HT1080 (cell line): Measurements from ENCODE around the gene THEMIS. TPM values are rescaled to one million over a fixed set of nuclear protein-coding genes. Genes with fewer than 3 reads are reported as not detected.

ENCODE experiments used
- DNase-seq: peaks from one replicate; pipeline ENCODE4 v3.0.0-alpha.2; 2015; ENCODE audit warnings: low read depth
- total RNA-seq: library from RNA; depleted of rRNA; stranded (reverse); fragments of >200 nt; shearing (Covaris generic); gene quantifications from 2 replicates; pipeline ENCODE4 v1.2.3, GENCODE V29; 2014

The THEMIS gene
- total RNA-seq, 1 experiment from 2014 or later, result not detected

DNA sequence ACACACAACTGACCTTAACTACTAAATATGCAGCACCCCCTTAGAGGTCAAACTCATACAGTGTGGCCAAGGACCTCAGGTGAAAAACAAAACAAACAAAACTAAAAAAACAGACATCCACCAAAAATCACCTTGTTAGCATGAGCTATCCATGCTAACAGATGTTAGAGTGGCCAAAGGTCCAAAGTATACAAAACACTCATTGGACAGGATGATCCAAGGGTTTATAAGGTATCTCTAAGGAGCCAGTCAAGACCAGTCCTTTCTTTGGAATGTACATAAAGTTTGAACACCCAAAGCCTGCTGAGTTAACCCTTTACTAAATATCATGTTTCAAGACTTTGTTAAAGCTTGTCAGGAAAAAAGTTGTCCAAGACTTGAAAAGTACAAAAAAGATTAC is 35.8 kb downstream of the THEMIS start:
- DNase-seq, result no peak

DNA sequence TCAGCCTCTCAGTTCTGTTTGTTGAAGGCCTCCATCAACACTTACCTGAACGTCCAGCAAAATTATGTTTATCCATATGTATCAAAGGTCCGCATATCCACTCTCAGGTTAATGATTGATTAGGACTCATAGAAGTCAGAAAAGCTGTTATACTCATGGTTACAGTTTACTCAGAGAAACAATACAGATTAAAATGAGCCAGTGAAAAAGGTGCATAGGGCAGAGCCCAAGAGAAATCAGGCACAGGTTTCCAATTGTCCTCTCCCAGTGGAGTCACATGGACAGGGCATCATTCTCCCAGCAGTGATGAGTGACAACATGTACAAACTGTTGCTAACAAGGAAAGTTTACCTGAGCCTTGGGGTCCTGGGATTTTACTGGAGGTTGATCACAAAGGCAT is 36.2 kb downstream of the THEMIS start:
- DNase-seq, result no peak

DNA sequence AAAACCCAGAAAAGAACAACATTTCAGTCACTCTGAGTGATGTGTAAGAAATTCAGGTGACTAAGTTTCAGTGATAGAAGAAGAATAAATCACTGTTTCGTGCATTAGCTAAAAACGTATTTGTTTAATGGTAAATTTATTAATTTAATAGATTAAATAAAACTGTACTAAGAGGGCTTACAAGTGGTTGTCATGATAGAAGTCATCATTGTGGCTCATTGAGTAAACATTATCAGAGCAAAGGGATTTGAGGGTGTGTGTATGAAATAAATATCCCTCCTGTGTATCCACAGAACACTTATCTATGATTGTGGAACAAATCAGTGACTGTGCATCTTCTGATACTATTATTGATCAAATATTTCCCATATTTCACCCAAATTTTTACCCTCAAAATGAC is 40.1 kb downstream of the THEMIS start:
- DNase-seq, result no peak

DNA sequence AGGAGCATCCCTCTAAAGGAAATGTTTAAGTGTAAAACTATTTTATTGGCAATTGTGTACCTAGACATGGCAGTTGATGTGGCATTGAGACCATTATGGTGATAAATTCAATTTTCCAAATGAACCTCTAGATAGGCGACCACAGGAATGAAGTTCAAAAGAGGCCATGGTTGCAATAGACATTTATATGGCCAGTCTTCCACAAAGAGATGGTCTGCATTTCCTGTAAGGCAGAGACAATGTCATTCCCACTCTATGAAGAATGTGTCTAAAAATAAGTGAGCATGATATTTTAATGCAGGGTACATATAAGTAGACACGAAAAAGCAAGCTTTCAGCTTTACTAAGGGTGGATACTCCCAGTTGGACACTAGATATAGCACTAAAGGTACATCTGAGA is 40.9 kb downstream of the THEMIS start:
- no peak for DNase-seq

DNA sequence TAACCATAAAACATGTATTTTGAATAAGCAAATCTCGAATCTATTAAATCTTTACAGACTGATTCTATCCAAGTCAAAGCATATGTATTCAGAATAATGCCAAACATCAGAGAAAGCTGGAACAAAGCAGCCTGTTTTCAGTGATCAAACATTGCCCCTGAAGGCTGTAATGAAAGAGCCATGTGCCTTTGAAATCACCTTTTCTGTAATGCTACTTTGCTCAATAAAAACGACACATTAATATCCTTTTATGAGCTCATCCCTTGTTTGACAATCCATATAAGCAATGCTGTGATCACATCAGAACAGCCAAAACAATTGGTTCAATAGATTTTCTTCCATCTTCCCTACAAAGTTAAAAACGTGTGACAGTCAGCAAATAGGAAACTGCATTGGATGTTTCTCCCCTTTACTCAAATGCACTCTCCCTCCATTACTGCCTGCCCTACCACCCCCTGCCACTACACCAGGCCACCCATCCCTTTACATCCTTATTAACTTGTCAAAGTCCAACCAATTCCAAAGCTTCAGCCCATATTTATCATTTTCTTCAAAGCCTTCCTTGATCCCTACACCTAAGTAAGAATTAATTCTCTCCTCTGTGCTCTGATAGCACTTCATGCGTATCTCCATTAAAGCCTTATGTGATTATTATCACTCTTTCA is 42.0 kb downstream of the THEMIS start:
- DNase-seq, result no peak

DNA sequence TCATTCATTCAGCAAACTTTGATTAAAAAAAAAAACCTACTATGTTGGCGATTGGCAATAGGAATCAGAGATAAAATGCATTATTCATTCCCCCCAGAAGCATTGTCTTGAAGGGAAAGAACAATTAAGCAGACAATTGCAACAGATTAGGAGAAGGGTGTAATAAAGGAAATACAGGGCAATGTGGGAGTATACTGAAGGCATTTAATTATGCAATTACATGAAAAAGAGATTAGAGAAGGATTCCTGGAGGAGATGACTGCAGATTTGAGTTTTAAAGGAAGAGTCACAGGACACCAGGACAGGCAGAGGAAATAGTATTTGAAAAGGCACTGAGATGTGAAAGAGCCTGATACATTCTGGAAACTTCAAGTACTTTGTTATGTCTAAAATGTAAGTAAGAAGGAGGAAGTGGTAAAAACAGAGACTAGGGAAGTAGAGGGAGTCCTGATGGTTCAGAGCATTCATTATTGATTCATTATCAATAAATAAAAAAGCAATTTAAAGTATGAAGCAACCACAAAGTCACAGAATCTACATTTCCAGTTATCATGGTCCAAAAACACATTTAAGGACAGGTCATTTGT is 43.7 kb downstream of the THEMIS start:
- no peak for DNase-seq

DNA sequence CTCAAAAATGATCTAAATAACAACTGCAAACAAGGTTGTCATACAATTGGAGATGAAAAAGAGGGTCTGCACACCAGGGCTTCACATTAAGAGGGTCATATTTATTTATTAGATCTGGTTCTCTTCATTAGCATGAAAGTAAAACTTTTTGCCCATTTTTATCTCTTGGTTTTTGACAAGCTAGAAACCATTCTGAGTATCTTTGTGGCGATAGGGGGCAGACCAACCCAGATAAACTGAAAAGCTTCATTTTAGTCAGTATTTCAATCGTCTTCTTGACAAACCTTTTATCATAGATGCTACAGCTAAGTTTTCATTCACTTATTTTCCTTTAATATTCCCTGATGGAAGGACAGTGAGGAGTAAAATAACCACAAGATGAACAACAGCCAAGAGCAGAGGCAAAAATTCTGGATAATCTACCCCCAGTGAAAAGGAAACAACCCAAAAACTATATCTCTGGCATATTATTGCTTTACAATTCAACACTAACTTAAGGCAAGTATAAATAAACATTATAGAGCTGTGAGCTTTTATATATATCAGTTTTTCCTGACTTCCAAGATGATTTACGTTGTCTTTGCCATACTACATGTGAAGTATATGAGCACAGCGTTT is 45.2 kb downstream of the THEMIS start:
- peak; percentile 21 for DNase-seq

DNA sequence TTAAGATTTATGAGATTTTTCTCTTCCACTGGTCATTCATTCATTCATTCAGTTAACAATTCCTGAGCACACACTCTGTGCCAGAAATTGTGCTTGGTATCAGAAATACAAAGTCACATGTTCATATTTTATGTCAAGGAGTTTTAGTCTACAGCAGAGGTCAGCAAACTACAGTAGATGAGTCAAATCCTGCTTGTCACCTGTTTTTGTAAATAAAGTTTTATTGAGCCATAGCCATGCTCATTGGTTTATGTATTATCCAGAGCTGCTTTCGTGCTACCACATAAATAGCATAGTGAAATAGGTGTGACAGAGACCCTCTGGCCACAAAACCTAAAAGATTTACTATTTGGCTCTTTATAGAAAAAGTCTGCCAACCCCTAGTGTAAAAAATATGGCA is 46.8 kb downstream of the THEMIS start:
- peak; percentile 13 for DNase-seq

DNA sequence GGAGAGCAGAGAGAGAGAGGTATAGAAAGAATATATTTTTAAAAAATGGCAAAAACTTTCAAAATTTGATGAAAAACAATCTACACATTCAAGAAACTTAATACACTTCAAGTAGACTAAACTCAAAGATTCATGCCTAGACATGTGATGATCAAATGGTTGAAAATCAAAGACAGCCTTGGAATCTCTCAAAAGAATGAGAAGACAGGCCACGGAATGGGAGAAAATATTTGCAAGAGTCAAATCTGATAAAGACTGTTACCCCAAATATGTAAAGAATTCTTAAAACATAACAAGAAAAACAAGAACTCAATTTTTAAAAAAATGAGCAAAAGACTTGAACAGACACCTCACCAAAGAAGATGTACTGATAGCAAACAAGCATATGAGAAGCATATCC is 49.7 kb downstream of the THEMIS start:
- no peak for DNase-seq

DNA sequence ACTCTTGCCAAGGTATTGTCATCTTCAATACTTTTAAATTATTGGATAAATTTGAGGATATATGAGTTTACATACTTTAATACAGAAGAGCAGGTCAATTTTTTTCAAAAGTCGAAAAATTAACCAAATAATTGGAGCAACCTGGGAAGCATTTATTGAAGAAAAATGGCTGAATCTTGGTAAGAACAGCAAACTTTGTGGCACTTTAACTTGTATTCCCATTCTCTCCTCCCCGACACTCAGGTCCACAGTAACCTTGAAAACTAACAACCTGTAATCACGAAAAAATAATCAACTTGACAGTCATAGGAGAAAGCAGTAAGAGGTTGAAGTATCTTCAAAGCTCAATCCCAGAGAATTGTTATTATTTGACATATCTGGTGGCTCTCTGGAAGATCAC is 55.6 kb downstream of the THEMIS start:
- DNase-seq, result no peak

DNA sequence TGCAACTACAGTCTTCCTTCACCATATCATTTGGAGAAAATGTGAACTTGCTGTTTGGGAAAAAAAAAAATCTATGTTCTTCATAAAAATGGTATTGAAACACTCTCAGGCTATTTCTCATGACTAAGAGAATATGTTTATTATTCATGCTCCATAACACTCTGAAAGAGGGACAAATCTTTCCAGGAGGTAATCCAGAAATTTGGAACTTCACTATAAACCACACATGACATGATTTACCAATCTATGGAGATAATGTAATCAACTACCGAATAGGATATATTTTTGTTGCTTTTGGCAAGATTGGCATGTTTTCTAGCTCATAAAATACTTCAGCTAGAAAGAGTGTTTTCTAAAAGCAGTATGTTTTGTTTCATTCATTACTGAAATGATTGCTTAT is 56.3 kb downstream of the THEMIS start:
- DNase-seq, result no peak

DNA sequence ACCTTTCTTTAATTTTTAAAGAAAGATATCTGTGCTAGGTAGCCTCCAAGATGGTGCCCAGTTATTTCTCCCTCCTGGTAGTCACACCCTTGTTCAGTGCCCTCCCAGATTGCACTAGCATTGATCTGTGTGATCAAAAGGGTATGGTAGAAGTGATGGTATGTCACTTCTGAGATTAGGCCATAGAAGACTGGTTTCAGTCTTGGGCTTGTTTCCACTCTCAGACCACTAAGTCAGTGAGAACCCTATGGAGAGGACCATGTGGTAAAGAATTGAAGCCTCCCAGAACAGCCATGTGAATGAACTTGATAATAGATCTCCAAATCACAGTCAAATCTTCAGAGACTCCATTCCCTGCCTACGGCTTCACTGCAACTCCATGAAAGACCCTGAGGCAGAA is 57.3 kb downstream of the THEMIS start:
- no peak for DNase-seq

DNA sequence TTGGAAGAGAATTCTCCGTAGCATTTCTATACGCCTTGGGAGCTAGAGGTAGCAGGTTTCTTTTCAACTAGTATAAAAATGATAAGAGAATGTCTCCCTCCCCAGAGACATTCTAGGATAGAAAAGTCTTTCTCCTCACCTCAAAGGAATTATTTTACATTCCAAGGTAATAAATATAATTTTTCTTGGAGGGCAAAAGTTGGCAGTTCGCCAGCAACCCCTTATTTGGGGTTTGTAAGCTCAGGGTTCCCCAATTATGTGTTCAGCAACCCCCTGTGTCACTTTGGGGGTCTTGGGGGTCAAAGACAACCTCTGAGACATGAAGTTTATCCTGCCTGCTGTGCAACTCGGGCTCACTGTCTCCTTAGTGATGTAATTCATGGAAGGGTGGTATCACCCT is 58.3 kb downstream of the THEMIS start:
- DNase-seq, result no peak

DNA sequence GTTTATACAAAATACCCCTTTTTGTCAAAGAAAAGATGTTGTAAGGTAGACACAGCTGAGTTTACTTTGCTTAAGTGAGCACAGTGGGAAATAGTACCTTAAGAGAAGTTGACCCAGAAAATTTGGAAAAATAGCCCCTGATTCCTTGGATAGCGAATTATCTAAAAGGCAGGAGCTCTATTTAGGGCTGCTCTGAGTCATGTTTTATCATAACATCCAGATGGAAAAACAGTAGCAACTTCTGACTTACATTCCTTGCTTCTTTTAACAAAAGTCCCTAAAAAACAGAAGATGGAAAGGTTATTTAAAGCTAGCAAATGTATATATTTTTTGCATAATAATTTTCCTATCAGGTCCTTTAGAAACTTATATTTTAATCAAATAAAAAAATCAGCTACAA is 59.0 kb downstream of the THEMIS start:
- no peak for DNase-seq

DNA sequence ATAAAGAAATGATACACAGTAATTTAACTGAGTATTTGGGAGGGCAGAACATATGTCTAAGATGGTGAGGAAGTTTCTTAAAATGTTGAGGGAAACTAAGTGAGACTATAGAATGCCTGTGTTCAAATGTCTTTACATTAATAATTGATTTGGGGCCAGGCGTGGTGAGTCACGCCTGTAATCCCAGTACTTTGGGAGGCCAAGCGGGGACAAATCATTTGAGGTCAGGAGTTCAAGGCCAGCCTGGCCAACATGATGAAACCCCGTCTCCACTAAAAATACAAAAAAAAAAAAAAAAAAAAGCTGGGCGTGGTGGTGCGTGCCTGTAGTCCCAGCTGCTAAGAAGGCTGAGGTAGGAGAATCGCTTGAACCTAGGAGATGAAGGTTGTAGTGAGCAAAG is 66.7 kb downstream of the THEMIS start:
- no peak for DNase-seq

DNA sequence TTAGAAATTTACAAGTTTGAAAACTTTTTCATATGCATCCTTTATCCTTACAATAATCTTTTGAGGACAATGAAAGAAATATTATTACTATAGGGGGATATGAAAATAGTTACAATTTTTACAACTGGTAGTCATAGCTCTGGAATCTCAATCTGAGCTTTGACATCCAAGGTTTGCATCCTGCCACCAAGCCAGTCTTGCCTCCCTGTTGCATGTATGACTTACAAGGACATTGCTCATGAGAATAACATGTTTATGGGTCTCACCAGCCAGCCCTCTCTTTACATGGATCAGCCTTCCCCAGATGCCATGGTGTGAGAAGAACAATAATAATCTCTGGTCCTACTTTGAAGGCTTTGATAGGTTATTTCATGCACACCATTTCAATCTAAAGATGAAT is 67.5 kb downstream of the THEMIS start:
- no peak for DNase-seq

DNA sequence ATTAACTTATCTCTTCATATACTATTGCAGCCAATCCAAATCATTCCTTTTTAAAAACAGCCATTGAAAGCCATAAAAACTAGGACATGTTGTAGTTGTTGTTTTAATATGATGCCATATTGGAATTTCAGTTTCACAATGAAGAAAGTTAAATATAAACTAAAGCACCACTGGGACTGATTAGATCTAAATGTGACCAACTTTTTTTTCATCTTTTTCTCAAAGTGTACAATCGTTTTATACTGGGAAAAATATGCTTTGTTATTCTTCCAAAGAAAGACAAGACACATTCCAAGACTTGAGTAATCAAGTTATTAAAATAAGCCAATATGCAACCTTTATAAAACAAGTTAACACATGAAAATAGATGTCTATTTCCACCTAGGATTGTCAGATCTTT is 68.5 kb downstream of the THEMIS start:
- no peak for DNase-seq

DNA sequence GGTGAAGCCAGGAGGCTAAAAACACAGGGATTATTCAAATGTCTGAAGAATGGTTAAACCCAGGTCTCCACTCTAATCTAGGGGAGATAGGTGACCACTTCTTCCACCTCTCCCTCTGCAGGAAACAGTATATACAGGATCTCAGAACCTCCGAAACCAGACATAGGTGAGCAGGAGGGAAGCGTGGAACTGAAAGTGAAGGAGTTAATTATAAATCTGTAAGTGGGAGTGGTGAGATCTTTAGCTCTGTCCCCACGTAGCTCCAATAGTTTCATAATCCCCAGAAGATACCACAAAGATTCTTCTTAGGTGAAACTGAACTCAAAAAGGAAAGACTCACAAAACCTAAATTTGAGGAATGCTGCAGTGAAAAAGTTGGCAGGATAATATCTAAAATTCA is 76.8 kb downstream of the THEMIS start:
- no peak for DNase-seq

DNA sequence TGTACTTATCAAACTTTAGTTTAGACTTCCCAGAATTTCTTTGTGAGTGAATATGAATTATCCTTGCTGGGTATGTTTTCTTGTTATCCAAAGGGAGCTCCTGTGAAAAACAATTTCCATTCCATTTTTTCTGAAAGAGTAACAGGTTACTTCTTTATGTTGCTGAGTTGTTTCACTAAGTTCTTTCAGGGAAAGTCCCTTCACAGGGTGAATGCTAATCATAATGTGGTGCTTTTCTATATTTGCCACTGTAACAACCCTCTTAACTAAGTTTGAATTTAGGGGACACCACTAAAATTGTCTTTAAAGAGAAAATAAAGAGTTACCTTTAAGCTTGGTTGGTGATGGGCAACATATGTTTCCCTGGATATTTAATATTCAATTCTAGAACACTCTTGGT is 79.4 kb downstream of the THEMIS start:
- no peak for DNase-seq

DNA sequence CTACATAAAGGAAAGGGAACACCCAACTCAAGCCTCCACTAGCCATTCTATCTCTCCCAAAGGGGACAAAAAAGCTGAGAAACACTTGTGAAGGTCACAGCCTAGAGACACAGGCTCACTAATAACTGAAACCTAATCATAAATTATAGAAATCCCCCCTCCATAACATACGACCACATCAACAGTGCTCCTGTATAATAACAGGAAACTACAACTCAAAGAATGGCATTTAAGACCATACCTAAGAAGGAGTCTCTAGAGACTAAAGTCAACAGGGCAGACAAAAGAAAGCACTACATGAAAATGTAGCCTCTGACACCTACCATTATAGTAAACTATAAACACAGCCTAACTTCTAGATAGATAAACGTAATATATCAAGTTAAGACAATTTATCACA is 82.7 kb downstream of the THEMIS start:
- DNase-seq, result no peak

DNA sequence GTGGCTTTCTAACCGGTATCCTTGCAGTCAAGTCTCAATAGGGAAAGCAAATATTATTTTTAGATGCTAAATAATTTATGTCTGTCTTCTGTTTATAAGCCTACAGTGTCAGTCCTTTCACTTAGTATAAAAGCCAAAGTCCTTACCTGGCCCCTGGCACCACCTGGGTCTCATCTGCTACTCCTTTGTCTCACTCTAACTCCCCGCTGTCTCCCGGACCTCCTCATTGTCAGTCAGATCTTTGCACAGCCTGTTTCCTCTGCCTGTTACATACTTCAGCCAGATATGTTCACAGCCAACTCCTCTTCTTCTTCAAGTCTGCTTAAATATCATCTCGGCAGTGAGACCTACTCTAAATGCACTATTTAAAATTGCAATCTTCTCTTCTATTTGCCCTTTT is 84.2 kb downstream of the THEMIS start:
- DNase-seq, result no peak

DNA sequence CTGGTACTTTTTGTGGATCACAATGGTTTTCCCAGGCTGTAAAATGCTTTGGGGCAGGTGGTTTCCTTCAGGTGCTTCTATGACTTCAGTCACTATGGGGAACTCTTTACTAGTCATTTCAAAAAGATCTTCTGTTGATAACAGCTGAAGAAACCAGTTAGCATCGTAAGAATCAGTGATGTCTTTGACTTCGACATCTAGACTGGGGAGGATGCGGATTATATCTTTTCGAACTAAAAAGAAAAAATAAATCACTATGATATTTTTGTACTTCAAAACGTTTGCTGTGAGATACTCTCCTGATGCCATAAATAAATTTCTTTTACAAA is 87.2 kb downstream of the THEMIS start:
- DNase-seq, result no peak

DNA sequence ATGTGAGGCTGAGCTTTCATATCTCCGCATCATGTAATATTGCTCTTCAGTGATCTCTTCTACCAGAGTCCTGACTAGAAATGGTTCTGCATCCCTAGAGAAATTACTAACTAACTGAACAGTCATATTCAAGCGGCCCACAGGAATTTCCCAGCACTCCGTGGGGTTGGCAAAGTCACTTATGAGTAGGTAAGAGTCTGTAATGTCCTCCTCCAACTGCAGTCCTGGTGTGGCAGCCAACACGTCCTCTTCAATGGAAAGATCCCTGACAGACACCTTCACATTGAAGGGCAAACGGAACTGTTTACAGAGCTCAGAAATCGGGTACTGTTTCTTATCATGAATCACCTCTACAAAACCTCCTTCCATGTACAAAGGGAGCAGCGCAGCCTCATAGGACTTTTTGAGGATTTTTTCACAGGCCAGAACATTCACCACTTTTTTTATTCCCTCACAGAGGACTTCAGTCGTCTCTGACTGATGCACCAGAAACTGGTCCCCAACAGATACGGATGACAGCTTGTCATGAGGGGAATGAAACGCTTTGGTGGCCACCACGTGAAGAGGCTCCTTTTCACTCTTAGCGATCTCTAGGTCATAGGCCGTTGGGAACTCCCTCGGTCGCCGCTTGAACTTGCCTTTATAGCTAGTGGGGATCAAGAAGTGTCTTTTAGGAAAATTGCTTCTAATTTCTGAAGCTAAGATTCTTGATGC is 87.7 kb downstream of the THEMIS start:
- peak; percentile 5 for DNase-seq
